GM13977 (cell line): Measurements from ENCODE around the gene IFT57.
"Not testable (repeated sequence)": the region's sequence is repeated elsewhere in the genome, so short reads cannot be mapped to it uniquely, and the experiment has no call there.

Experiments used
- DNase-seq: peaks from one replicate; pipeline ENCODE4 v3.0.0; 2012; ENCODE audit warnings: low spot score
- in situ Hi-C: fragments of 300-500 bp; cut with MboI; formaldehyde crosslinking; loops from one replicate; pipeline ENCODE4 v1.12.0; 2022; ENCODE audit warnings: low sequenced_read_pairs, low pct_unique_long_range_greater_than_20kb, mixed read lengths, inconsistent platforms; ENCODE audit not compliant: unreplicated experiment
- TF ChIP-seq, protein P1 (sequence below): IDR thresholded peaks from 2 replicates; pipeline ENCODE4 v1.5.1; 2012; ENCODE audit warnings: mild to moderate bottlenecking, control low read depth; ENCODE audit not compliant: insufficient read depth; ENCODE audit errors: extremely low read depth, missing control alignments

IFT57 gene

DNA sequence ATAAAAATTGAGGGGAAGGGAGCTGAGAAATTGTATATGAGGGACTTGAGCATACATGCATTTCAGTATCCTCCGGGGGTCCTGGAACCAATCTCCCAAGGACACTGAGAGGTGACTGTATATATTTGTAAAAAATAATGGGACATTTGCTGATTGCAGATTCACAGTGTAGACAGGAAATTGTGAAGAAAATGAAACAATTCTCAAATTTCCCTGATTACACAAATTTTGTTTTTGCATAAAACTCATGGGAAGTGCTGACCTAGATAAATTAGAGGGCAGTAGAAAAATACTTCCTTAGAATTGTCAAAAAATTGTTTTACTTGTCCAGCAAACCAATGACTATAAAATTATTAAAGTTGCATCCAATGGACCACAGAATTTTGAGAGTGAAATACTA is 64.0 kb downstream of the IFT57 start:
- TF ChIP-seq, protein P1, sequence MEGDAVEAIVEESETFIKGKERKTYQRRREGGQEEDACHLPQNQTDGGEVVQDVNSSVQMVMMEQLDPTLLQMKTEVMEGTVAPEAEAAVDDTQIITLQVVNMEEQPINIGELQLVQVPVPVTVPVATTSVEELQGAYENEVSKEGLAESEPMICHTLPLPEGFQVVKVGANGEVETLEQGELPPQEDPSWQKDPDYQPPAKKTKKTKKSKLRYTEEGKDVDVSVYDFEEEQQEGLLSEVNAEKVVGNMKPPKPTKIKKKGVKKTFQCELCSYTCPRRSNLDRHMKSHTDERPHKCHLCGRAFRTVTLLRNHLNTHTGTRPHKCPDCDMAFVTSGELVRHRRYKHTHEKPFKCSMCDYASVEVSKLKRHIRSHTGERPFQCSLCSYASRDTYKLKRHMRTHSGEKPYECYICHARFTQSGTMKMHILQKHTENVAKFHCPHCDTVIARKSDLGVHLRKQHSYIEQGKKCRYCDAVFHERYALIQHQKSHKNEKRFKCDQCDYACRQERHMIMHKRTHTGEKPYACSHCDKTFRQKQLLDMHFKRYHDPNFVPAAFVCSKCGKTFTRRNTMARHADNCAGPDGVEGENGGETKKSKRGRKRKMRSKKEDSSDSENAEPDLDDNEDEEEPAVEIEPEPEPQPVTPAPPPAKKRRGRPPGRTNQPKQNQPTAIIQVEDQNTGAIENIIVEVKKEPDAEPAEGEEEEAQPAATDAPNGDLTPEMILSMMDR, result no peak
- DNase-seq, result no peak
- in situ Hi-C loops, result no loop called here

DNA sequence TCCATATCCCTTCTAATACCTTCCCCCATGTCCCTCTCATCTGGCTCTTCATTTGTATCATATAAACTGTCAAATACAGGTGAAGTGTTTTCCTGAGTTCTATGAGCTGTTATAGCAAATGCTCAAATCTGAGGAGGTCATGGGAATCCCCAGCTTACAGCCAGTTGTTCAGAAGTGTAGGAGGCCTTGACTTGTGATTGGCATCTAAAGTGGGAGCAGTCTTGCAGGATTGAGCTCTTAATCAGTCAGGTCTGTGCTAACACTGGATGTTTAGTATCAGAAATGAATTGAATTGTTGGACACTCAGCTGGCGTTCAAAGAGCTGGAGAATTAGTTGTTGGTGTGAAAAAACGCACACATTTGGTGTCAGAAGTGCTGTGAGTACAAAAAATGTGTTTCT is 65.0 kb downstream of the IFT57 start:
- in situ Hi-C loops, result no loop called here
- no peak for DNase-seq
- TF ChIP-seq, protein P1, result no peak

DNA sequence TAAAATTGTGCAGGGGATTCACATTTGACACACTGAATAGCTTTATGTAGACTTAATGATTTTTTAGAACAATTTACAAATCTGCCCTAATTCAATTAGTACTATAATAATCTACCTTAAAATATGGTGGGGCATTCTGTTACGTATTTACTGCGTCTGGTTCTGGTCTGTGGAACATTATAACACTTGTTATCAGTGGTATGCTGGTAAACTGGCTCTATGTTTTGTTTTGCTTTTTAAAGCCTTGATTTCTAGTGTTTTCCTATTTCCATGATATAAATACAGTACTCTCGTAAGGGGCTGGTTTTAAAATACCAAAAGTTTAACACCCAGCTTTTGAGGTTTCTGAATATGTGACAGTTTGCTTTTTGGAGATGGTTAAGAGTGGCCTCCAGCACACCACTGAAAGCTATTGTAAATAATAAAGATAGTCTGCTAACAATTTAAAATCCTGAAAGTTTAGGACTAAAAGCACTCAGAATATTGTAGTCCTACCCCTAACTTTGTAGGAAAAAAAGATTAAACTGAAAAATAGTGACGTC is 65.8 kb downstream of the IFT57 start:
- no peak for DNase-seq
- TF ChIP-seq, protein P1, result no peak
- in situ Hi-C loops, result no loop called here

DNA sequence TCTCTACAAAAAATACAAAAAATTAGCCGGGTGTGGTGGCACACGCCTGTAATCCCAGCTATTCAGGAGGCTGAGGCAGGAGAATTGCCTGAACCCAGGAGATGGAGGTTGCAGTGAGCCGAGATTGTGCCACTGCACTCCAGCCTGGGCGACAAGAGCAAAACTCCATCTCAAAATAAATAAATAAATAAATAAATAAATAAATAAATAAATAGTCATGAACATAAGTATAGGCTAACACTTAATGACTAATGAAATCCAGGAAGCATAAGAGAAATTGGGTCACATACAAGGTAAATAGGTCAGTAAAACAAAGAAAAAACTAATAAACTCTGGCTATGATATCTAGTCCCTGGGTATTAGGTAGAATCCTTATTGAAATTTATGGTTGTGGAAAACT is 66.6 kb downstream of the IFT57 start:
- in situ Hi-C loops, DNase-seq: not testable (repeated sequence)

DNA sequence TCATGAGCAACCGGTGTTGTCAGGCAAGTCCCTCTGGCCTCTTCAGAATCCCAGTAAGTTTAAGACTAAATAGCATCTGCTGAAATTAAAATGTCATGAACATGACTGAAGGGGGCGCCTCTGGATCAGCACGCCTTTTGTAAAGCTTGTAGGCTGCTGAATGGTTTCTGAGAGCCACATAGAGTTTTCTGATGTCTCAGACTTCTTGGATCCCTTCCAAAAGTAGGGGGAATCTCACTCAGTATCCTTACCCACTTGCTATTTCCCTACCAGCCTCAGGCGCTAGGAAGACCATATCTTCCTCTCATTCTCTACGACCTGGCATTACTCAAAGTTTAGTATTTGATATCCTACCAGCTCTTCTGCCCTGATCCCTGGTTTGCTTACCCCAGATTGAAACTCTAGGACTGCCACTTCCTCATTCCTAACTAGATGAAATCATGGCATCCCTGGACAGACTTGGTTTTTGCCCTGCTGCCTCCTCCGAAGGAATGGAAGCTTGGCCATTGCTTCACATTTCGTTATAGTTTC is 68.7 kb downstream of the IFT57 start:
- DNase-seq, result peak; percentile 50
- in situ Hi-C loops, result no loop called here
- TF ChIP-seq, protein P1, result peak; percentile 58

DNA sequence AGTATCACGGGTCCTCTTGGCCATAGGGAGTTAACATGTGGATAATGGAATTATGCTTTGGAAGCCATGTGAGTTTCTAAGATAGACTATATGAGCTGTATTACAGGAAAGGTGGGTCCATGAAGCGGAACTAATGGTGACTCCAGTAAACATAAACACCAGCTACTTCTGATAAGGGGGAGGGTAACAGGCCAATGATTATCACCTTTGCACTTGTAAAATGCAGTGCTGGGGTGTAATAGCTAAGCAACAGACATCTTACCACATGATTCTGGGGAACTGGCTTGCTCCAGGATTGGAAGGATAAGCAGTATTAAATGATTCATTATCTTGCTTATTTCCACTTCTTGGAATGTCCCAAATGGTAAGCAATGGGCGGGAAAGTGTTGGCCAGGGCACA is 70.0 kb downstream of the IFT57 start:
- TF ChIP-seq, protein P1, result no peak
- in situ Hi-C loops, result no loop called here
- no peak for DNase-seq

DNA sequence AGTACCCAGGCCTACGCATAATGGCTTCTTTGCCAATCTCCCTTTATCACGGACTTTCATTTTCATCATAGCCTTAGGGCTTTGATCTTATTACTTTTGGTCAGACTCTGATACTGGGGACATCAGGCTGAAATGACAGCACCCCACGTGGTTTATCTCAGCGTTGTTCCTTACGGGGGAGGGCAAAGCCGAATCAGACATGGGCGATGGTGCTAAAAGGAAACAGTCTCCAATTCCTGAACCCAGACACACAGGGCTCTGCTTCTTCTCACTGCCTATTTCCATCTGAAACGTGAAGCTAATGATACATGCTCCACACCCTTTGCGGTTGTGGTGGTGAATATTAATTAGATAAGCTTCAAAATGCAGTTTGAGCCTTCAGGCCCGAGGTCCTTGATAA is 72.0 kb downstream of the IFT57 start:
- in situ Hi-C loops, result no loop called here
- TF ChIP-seq, protein P1, result no peak
- DNase-seq, result no peak
